ENCODE measurements around the gene CD36. TPM values are rescaled to one million over a fixed set of nuclear protein-coding genes. Genes with fewer than 3 reads are reported as not detected.

CD36 gene
- total RNA-seq, 1 experiment from 2014 or later: 1.4 TPM

Other genes with a start within 250 kb of the CD36 start
- gene GNAT3, start 126.6 kb upstream of the CD36 start, total RNA-seq (2021): not detected in 3 replicates

Measured in WTC11 (cell line).